K562 (cell line): ENCODE data around the gene UPK3A. TPM values are rescaled to one million over a fixed set of nuclear protein-coding genes. Genes with fewer than 3 reads are reported as not detected.

Experiments
- BCLAF1 ChIP-seq, 2 experiments: fragments of 450-650 bp in 1 of 2; IDR thresholded peaks; 2 replicates each; pipeline ENCODE4 v1.6.1; 2011 to 2017; ENCODE audit warnings: low read depth in 2 of 2, antibody characterized with exemption in 1 of 2, borderline replicate concordance in 1 of 2, low read length in 1 of 2, mild to moderate bottlenecking in 1 of 2, mixed read lengths in 1 of 2; ENCODE audit not compliant: control insufficient read depth in 1 of 2
- CEBPG ChIP-seq, 3 experiments: fragments of 200-800 bp in 1 of 3; sonication (Bioruptor generic) in 1 of 3; sonication (generic) in 1 of 3; formaldehyde crosslinking in 1 of 3; IDR thresholded peaks in 2 of 3; conservative IDR thresholded peaks in 1 of 3; 2 replicates each; pipeline versions ENCODE4 v1.6.1 to v1.8.0; 2016 to 2022; ENCODE audit warnings: missing compliant biosample characterization in 2 of 3, missing genetic modification characterization in 2 of 3, mild to moderate bottlenecking in 1 of 3, missing genetic modification reagents in 1 of 3
- RAD51 ChIP-seq: fragments of 450-650 bp; IDR thresholded peaks from 2 replicates; pipeline ENCODE4 v1.7.1; 2016; ENCODE audit warnings: low read depth, mild to moderate bottlenecking, borderline replicate concordance
- TEAD2 ChIP-seq: fragments of 450-650 bp; IDR thresholded peaks from 2 replicates; pipeline ENCODE4 v1.6.1; 2016; ENCODE audit warnings: missing genetic modification characterization, control low read depth, missing compliant biosample characterization
- ZBTB1 ChIP-seq: sonication (generic); formaldehyde crosslinking; IDR thresholded peaks from 2 replicates; pipeline ENCODE4 v1.8.1; 2023; ENCODE audit warnings: missing genetic modification reagents, low read depth, mild to moderate bottlenecking, borderline replicate concordance
- ZNF133 ChIP-seq: fragments of 250-450 bp; sonication (Bioruptor Pico); IDR thresholded peaks from 2 replicates; pipeline ENCODE4 v1.4.0; 2020; ENCODE audit warnings: mild to moderate bottlenecking
- ZNF384 ChIP-seq: IDR thresholded peaks from 2 replicates; pipeline ENCODE4 v1.6.1; 2012; ENCODE audit warnings: low read depth, low read length, improper control_type of control experiment
- polyA plus RNA-seq, 8 experiments: library from polyadenylated mRNA; depleted of rRNA in 4 of 8; stranded (reverse) in 5 of 8; unstranded in 3 of 8; fragments of >200 nt; fragmentation: Nextera tagmentation in 2 of 8; fragmentation: Illumina TruSeq in 1 of 8; extraction: Ambion mirVana in 2 of 8; extraction: Trizol in 1 of 8; gene quantifications; 2 replicates each; pipeline versions ENCODE4 v1.2.1 to v1.2.3, GENCODE V29; 2011 to 2014; ENCODE audit warnings: inconsistent platforms in 1 of 8, missing spikeins in 1 of 8
- total RNA-seq, 7 experiments: library from RNA; depleted of rRNA in 6 of 7; stranded (reverse); fragments of >200 nt in 6 of 7; fragmentation: Illumina TruSeq in 2 of 7; extraction: Trizol in 2 of 7; gene quantifications; 2 replicates each; pipeline versions ENCODE4 v1.2.1 to v1.2.3, GENCODE V29; 2011 to 2021; ENCODE audit warnings: low replicate concordance in 1 of 7
- TF ChIP-seq, protein P1 (sequence below): sonication (generic); formaldehyde crosslinking; IDR thresholded peaks from 2 replicates; pipeline ENCODE4 v1.8.0; 2023; ENCODE audit warnings: mild to moderate bottlenecking, missing genetic modification reagents
- TF ChIP-seq, protein P2 (sequence below): fragments of 250-450 bp; sonication (Bioruptor Pico); IDR thresholded peaks from 2 replicates; pipeline ENCODE4 v1.5.0; 2021

UPK3A gene
- total and polyA plus RNA-seq, 9 of the 15 experiments (the other 6 are each of a cell fraction or from before 2014, with no cell fraction given): not detected

GRCh38 chr22:45271667-45272201, 13.0 kb upstream of the UPK3A start (continued):
- TF ChIP-seq BCLAF1 (IDR thresholded peaks at IDR 0.05; ENCODE audit: borderline replicate concordance in 1 of 2, control insufficient read depth in 1 of 2, low read depth in 2 of 2, low read length in 1 of 2): no peak
- TF ChIP-seq ZBTB1 (CRISPR knock-in tag): no peak
- TF ChIP-seq TEAD2: no peak
- no peak for TF ChIP-seq ZNF133 (CRISPR knock-in tag)
- TF ChIP-seq RAD51: no peak
- TF ChIP-seq, protein P1, sequence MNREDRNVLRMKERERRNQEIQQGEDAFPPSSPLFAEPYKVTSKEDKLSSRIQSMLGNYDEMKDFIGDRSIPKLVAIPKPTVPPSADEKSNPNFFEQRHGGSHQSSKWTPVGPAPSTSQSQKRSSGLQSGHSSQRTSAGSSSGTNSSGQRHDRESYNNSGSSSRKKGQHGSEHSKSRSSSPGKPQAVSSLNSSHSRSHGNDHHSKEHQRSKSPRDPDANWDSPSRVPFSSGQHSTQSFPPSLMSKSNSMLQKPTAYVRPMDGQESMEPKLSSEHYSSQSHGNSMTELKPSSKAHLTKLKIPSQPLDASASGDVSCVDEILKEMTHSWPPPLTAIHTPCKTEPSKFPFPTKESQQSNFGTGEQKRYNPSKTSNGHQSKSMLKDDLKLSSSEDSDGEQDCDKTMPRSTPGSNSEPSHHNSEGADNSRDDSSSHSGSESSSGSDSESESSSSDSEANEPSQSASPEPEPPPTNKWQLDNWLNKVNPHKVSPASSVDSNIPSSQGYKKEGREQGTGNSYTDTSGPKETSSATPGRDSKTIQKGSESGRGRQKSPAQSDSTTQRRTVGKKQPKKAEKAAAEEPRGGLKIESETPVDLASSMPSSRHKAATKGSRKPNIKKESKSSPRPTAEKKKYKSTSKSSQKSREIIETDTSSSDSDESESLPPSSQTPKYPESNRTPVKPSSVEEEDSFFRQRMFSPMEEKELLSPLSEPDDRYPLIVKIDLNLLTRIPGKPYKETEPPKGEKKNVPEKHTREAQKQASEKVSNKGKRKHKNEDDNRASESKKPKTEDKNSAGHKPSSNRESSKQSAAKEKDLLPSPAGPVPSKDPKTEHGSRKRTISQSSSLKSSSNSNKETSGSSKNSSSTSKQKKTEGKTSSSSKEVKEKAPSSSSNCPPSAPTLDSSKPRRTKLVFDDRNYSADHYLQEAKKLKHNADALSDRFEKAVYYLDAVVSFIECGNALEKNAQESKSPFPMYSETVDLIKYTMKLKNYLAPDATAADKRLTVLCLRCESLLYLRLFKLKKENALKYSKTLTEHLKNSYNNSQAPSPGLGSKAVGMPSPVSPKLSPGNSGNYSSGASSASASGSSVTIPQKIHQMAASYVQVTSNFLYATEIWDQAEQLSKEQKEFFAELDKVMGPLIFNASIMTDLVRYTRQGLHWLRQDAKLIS (CRISPR knock-in tag): no peak
- TF ChIP-seq, protein P2, sequence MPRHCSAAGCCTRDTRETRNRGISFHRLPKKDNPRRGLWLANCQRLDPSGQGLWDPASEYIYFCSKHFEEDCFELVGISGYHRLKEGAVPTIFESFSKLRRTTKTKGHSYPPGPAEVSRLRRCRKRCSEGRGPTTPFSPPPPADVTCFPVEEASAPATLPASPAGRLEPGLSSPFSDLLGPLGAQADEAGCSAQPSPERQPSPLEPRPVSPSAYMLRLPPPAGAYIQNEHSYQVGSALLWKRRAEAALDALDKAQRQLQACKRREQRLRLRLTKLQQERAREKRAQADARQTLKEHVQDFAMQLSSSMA (CRISPR knock-in tag): no peak
- no peak for TF ChIP-seq ZNF384
- TF ChIP-seq CEBPG (CRISPR knock-in tag; IDR thresholded peaks at IDR 0.05): no peak
- no peak for TF ChIP-seq CEBPG (tag; conservative IDR thresholded peaks at IDR 0.05 in 1 of 2, IDR thresholded peaks at IDR 0.05 in 1 of 2)
- TF ChIP-seq, all 486 proteins: peak for 0
